Measurements from ENCODE around the gene ARSA. TPM values are rescaled to one million over a fixed set of nuclear protein-coding genes. Genes with fewer than 3 reads are reported as not detected.
"Not testable (repeated sequence)": the region's sequence is repeated elsewhere in the genome, so short reads cannot be mapped to it uniquely, and the experiment has no call there.

The ARSA gene
- total and polyA plus RNA-seq, 9 donors: 8.4 to 21.9 (median 14.2) TPM

- Histone ChIP-seq H3K4me1 (ENCODE audit: control insufficient read depth, insufficient read depth, low read length) (peaks cover 8% of the 10 kb centered on the region), H3K4me3 (ENCODE audit: low read length) (peak within 1 kb of the TSS; percentile 40), H3K27me3 (ENCODE audit: control insufficient read depth, insufficient read depth, low read length) (peaks cover 52% of the 10 kb centered on the region), H3K36me3 (ENCODE audit: control insufficient read depth, insufficient read depth, low read length) (no peaks in the 10 kb centered on the region), H3K9me3 (replicated peaks; ENCODE audit: control insufficient read depth, low read depth, low read length) (no peaks in the 10 kb centered on the region), H3K27ac (ENCODE audit: low read length) (peak within 1 kb of the TSS; percentile 69)
- WGBS (ENCODE audit: insufficient coverage): 20% methylated on average over 19 of the region's 23 CpGs
- DNase-seq: peak; percentile 59
Measured at GRCh38 chr22:50672471-50673230, 44.7 kb upstream of the ARSA start, which contains the start of gene SHANK3. Gene SHANK3 (plus strand): TSS chr22:50672823.

DNA sequence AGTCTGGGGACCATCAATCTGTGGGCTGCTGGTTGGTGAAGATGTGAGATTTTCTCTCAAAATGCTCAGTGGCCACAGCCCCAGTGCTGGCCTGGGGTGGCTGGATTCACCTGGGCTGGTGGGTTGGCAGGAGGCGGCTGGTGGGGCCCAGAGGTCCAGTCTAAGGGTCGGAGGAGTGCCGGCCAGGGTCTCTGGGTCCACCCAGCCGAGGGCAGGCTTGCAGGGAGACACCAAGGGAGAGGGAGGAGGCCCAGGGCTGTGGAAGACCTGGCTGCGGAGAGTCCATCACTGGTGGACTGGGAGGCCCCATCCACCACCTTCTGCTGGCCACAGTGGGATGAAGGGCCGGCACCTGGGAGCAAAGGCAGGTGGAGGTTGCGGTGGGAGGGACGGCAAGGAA is 44.1 kb upstream of the ARSA start:
- Histone ChIP-seq H3K27ac (ENCODE audit: low read length) (peak overlapping the region; percentile 69), H3K9me3 (replicated peaks; ENCODE audit: control insufficient read depth, low read depth, low read length) (no peaks in the 10 kb centered on the region), H3K4me1 (ENCODE audit: control insufficient read depth, insufficient read depth, low read length) (peaks cover 8% of the 10 kb centered on the region), H3K4me3 (ENCODE audit: low read length) (no peak overlapping the region), H3K27me3 (ENCODE audit: control insufficient read depth, insufficient read depth, low read length) (peaks cover 52% of the 10 kb centered on the region), H3K36me3 (ENCODE audit: control insufficient read depth, insufficient read depth, low read length) (no peaks in the 10 kb centered on the region)
- no peak for DNase-seq
- WGBS (ENCODE audit: insufficient coverage): 70% methylated on average over 8 of the region's 8 CpGs

- Histone ChIP-seq H3K4me3 (ENCODE audit: low read length) (no peak overlapping the region), H3K27ac (ENCODE audit: low read length) (peak overlapping the region; percentile 69), H3K36me3 (ENCODE audit: control insufficient read depth, insufficient read depth, low read length) (no peaks in the 10 kb centered on the region), H3K27me3 (ENCODE audit: control insufficient read depth, insufficient read depth, low read length) (peaks cover 48% of the 10 kb centered on the region), H3K4me1 (ENCODE audit: control insufficient read depth, insufficient read depth, low read length) (peaks cover 8% of the 10 kb centered on the region), H3K9me3 (replicated peaks; ENCODE audit: control insufficient read depth, low read depth, low read length) (no peaks in the 10 kb centered on the region)
- no peak for DNase-seq
- WGBS (ENCODE audit: insufficient coverage): 72% methylated on average over 10 of the region's 11 CpGs
Measured at GRCh38 chr22:50671641-50672040, 43.7 kb upstream of the ARSA start.

GRCh38 chr22:50670914-50671538 is 43.1 kb upstream of the ARSA start:
- peaks cover 41% of the 10 kb centered on the region for H3K27me3 ChIP-seq (ENCODE audit: control insufficient read depth, insufficient read depth, low read length)

DNA sequence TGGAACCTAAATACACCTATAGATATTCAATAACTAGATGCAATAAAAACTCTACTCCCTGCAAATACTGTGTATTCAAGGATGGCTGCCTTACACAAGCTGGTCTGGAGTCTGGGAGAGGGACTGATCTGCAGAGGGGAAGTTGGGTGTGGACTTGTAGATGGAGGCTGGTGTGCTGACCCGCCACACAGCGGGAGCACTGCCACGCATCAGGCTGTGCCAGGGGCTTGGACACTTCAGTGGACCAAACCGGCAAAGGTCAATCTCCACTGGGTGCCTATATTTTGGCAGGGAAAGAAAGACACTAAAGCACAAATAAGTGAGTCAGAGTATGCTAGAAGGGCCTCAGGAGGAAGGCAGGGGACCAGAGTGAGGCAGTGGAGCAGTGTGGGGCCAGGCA is 42.6 kb upstream of the ARSA start:
- DNase-seq: no peak
- Histone ChIP-seq H3K4me1 (ENCODE audit: control insufficient read depth, insufficient read depth, low read length) (peaks cover 8% of the 10 kb centered on the region), H3K9me3 (replicated peaks; ENCODE audit: control insufficient read depth, low read depth, low read length) (no peaks in the 10 kb centered on the region), H3K4me3 (ENCODE audit: low read length) (no peak overlapping the region), H3K27me3 (ENCODE audit: control insufficient read depth, insufficient read depth, low read length) (peaks cover 39% of the 10 kb centered on the region), H3K27ac (ENCODE audit: low read length) (no peak overlapping the region), H3K36me3 (ENCODE audit: control insufficient read depth, insufficient read depth, low read length) (no peaks in the 10 kb centered on the region)
- 49% methylated on average over 4 of the region's 4 CpGs for WGBS (ENCODE audit: insufficient coverage)

More at GRCh38 chr22:50670914-50671538, 43.1 kb upstream of the ARSA start:
- Histone ChIP-seq H3K27ac (ENCODE audit: low read length) (peak overlapping the region; percentile 69), H3K4me3 (ENCODE audit: low read length) (no peak overlapping the region), H3K36me3 (ENCODE audit: control insufficient read depth, insufficient read depth, low read length) (no peaks in the 10 kb centered on the region), H3K9me3 (replicated peaks; ENCODE audit: control insufficient read depth, low read depth, low read length) (no peaks in the 10 kb centered on the region), H3K4me1 (ENCODE audit: control insufficient read depth, insufficient read depth, low read length) (peaks cover 8% of the 10 kb centered on the region)
- DNase-seq: no peak
- 53% methylated on average over 10 of the region's 10 CpGs for WGBS (ENCODE audit: insufficient coverage)

DNA sequence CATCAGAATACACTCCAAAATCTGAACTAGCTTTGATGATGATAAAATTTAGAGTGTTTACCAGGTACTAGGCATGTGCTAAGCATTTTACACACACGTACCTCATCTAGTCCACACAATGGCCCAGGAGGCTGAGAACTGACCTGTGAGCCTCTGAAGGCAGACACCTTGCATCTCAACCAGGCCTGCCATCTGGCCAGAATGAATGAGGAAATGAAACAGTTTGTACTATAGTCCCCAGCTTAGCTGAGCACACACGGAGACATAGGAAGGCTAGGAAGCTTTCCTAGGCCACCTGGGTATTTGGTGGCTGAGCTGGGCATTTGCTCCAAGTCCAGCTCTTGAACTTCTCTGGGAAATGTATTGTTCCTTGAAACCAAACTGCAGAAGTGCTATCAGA is 37.8 kb upstream of the ARSA start:
- Histone ChIP-seq H3K4me3 (ENCODE audit: low read length) (no peak overlapping the region), H3K4me1 (ENCODE audit: control insufficient read depth, insufficient read depth, low read length) (no peaks in the 10 kb centered on the region), H3K27ac (ENCODE audit: low read length) (no peak overlapping the region), H3K36me3 (ENCODE audit: control insufficient read depth, insufficient read depth, low read length) (no peaks in the 10 kb centered on the region), H3K9me3 (replicated peaks; ENCODE audit: control insufficient read depth, low read depth, low read length) (no peaks in the 10 kb centered on the region), H3K27me3 (ENCODE audit: control insufficient read depth, insufficient read depth, low read length) (peaks cover 5% of the 10 kb centered on the region)
- no peak for DNase-seq
- 0% methylated on average over 1 of the region's 2 CpGs for WGBS (ENCODE audit: insufficient coverage)

DNA sequence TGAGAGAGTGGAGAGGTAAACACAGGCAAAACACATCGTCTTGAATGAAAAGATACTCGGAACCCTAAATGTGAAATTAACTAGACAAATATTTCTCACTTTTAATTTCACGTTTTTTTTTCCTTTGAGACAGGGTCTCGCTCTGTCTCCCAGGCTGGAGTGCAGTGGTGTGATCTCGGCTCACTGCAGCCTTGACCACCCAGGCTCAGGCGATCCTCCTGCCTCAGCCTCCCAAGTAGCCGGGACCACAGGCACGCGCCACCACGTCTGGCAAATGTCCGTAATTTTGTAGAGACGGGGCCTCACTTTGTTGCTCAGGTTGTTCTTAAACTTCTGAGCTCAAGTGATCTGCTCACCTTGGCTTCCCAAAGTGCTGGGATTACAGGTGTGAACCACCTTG is 37.3 kb upstream of the ARSA start:
- no peak for DNase-seq
- Histone ChIP-seq H3K4me1 (ENCODE audit: control insufficient read depth, insufficient read depth, low read length) (no peaks in the 10 kb centered on the region), H3K27me3 (ENCODE audit: control insufficient read depth, insufficient read depth, low read length) (peaks cover 3% of the 10 kb centered on the region), H3K9me3 (replicated peaks; ENCODE audit: control insufficient read depth, low read depth, low read length) (no peaks in the 10 kb centered on the region), H3K36me3 (ENCODE audit: control insufficient read depth, insufficient read depth, low read length) (no peaks in the 10 kb centered on the region), H3K27ac (ENCODE audit: low read length) (no peak overlapping the region), H3K4me3 (ENCODE audit: low read length) (no peak overlapping the region)
- WGBS (ENCODE audit: insufficient coverage): 94% methylated on average over 10 of the region's 12 CpGs

DNA sequence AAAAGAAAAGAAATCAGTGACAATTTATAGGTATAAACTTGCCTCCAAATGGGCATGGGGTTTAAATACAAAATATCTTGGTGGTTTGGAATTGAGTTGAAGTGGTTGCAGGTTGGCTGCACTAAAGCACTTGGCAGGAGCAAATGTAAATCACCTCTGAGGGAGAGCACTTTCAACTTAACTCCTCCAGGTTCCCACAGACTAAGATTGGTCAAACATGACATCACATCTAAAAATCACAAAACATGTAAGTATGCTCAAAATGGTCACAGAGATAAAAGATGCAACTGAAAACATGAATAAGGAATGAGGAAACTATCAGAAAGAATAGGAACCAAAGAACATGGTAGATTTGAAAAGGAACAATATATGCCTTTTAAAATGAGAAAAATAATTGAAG is 32.4 kb upstream of the ARSA start:
- no peak overlapping the region for H3K4me3 ChIP-seq (ENCODE audit: low read length)
- no peaks in the 10 kb centered on the region for H3K36me3 ChIP-seq (ENCODE audit: control insufficient read depth, insufficient read depth, low read length)
- H3K27me3 ChIP-seq (ENCODE audit: control insufficient read depth, insufficient read depth, low read length): peaks cover 11% of the 10 kb centered on the region
- DNase-seq: no peak
- H3K9me3 ChIP-seq (replicated peaks; ENCODE audit: control insufficient read depth, low read depth, low read length): no peaks in the 10 kb centered on the region
- no peaks in the 10 kb centered on the region for H3K4me1 ChIP-seq (ENCODE audit: control insufficient read depth, insufficient read depth, low read length)
- no peak overlapping the region for H3K27ac ChIP-seq (ENCODE audit: low read length)

- not testable (repeated sequence) for DNase-seq; H3K36me3 ChIP-seq (ENCODE audit: control insufficient read depth, insufficient read depth, low read length); H3K27ac ChIP-seq (ENCODE audit: low read length); H3K4me3 ChIP-seq (ENCODE audit: low read length); H3K4me1 ChIP-seq (ENCODE audit: control insufficient read depth, insufficient read depth, low read length); H3K9me3 ChIP-seq (replicated peaks; ENCODE audit: control insufficient read depth, low read depth, low read length)
- no CpG with 5 or more reads among the region's 7 CpGs for WGBS (ENCODE audit: insufficient coverage)
- H3K27me3 ChIP-seq (ENCODE audit: control insufficient read depth, insufficient read depth, low read length): peaks cover 11% of the 10 kb centered on the region
Measured at GRCh38 chr22:50659711-50660110, 31.8 kb upstream of the ARSA start.

GRCh38 chr22:50657925-50658324 is 30.0 kb upstream of the ARSA start:
- DNase-seq: no peak
- 43% methylated on average over 1 of the region's 4 CpGs for WGBS (ENCODE audit: insufficient coverage)
- Histone ChIP-seq H3K27me3 (ENCODE audit: control insufficient read depth, insufficient read depth, low read length) (peaks cover 11% of the 10 kb centered on the region), H3K4me3 (ENCODE audit: low read length) (no peak overlapping the region), H3K36me3 (ENCODE audit: control insufficient read depth, insufficient read depth, low read length) (no peaks in the 10 kb centered on the region), H3K4me1 (ENCODE audit: control insufficient read depth, insufficient read depth, low read length) (no peaks in the 10 kb centered on the region), H3K27ac (ENCODE audit: low read length) (no peak overlapping the region), H3K9me3 (replicated peaks; ENCODE audit: control insufficient read depth, low read depth, low read length) (no peaks in the 10 kb centered on the region)
